ENCODE data around the gene ARL13A.
"Not testable (repeated sequence)": the region's sequence is repeated elsewhere in the genome, so short reads cannot be mapped to it uniquely, and the experiment has no call there.

The ARL13A gene

GRCh38 chrX:100969408-100969807, at the start of gene ARL13A:
Gene ARL13A, plus strand, starts transcription at chrX:100969708. Its CDS starts 3,982 bp downstream, at chrX:100973690.
- no peak for DNase-seq (ENCODE audit: low spot score)

GRCh38 chrX:100924375-100924774, 45.1 kb upstream of the ARL13A start:
- DNase-seq (ENCODE audit: low spot score), result no peak

DNA sequence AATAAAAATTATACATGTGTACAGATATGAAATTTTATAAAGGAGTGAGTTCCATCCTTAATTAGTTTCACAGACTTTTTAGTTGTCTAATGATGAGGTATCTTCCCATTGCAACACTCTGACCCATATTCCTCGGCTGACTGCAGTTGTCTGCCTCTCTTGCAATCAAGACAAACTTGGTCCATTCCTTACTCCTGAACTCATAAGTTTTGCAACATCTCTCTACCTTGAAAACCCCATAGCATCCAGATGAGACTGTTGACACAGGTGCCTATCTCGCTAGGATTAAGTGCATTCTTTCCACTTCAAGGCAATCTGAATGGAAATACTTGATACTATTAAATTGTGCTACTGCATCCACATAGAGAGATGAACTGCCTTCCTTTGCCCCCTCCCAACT, 43.1 kb upstream of the ARL13A start:
- no peak for DNase-seq (ENCODE audit: low spot score)

- DNase-seq (ENCODE audit: low spot score), result no peak
These were observed 40.6 kb upstream of the ARL13A start, which contains the start of gene XKRX for GRCh38 chrX:100928660-100929613. Gene XKRX, minus strand, starts transcription at chrX:100928917. Its CDS starts 613 bp downstream, at chrX:100928304.

- DNase-seq (ENCODE audit: low spot score), result no peak
These were observed 38.1 kb upstream of the ARL13A start for GRCh38 chrX:100931218-100931924.

- DNase-seq (ENCODE audit: low spot score), result no peak
These were observed 37.6 kb upstream of the ARL13A start for GRCh38 chrX:100931925-100932285.

DNA sequence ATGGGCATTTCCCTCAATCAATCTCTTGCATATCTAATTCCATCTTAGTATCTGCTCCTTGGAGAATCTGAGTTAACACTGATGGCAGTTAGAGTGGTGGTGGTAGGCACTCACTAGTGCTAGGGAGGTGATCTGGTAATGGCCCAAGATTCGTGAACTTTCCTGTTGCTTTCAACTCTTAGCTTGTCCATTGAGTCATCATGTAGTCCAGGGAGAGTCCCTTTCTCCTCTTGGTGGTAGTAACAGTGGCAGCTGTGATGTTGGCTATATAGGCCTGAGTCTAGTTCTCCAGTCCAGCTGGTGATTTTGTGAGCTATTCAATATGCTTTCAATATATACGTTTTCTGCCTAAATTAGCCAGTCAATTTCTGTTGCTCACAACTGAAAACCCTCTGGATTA, 33.7 kb upstream of the ARL13A start:
- DNase-seq (ENCODE audit: low spot score), result no peak

- no peak for DNase-seq (ENCODE audit: low spot score)
These were observed 30.2 kb upstream of the ARL13A start for GRCh38 chrX:100939333-100939732.

- no peak for DNase-seq (ENCODE audit: low spot score)
These were observed 24.9 kb upstream of the ARL13A start for GRCh38 chrX:100944601-100945000.

DNA sequence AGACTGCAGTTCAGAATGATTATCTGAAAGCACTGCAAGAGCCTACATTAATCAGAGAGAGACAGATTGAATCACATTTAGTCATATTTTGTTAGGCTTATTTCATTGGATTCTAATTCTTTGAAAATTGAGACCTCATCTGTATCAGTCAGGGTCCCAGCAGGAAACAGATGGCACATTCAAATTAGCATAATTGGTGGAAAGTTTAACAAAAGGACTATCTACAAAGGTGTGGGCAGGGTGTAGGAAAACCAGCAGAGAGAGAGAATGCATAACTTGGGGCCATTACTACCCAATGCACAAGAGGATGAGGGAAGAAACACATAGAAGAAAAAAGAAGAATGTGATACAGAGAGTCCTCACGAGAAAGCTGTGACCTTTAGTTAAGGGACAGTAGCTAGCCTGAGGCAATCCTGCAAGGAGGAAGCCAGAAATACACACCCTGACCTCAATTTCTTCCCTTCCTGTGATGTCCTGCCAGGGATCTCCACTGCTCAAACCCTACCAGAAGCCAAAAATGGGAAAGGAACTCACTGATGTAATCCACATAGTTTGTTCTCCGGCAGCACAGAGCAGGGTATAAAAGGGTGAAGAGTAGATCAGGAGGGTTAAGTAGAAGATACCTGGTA, 23.1 kb upstream of the ARL13A start:
- peak; percentile 1 for DNase-seq (ENCODE audit: low spot score)

GRCh38 chrX:100948557-100948956, 21.0 kb upstream of the ARL13A start:
- no peak for DNase-seq (ENCODE audit: low spot score)

GRCh38 chrX:100962811-100963210, 6.7 kb upstream of the ARL13A start:
- DNase-seq (ENCODE audit: low spot score), result no peak

GRCh38 chrX:100964362-100964761, 5.1 kb upstream of the ARL13A start:
- no peak for DNase-seq (ENCODE audit: low spot score)

- no peak for DNase-seq (ENCODE audit: low spot score)
These were observed 428 bp downstream of the ARL13A start for GRCh38 chrX:100969936-100970335.

DNA sequence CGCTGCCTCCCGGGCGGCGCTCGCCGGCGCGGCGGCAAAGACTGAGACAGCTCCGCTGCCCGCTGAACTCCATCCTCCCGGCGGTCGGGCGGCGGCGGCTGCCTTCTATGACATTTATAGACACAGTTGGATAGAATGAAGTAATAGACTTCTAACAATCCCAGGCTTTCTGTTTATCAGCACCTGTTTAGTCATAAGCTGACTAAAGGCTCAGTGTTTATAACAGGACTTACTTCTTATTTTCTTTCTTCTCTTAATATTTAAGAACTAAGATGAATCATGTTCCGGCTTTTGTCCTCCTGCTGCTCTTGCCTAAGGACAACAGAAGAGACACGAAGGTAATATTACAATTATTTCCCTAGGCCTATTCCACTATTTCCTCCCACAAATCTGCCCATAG, 3.9 kb downstream of the ARL13A start:
- no peak for DNase-seq (ENCODE audit: low spot score)

DNA sequence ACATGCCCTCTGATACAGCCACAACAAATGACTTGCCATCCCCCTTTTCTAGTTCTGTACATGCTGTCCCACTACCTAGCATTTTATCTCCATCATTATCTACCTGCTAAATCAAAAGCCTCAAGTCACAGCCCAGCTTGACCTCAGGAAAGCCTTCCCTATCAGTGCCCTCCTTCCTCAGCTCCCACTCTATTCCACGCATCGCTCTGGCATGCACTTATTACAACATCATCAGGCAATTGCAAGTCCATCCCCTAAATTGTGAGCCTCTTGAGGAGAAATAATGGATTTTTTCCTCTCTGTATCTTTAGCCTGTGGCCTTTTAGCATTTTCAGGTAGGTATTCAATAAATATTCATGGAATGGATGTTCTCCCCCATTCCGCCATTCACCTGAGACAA, 5.7 kb downstream of the ARL13A start:
- DNase-seq (ENCODE audit: low spot score), result no peak

DNA sequence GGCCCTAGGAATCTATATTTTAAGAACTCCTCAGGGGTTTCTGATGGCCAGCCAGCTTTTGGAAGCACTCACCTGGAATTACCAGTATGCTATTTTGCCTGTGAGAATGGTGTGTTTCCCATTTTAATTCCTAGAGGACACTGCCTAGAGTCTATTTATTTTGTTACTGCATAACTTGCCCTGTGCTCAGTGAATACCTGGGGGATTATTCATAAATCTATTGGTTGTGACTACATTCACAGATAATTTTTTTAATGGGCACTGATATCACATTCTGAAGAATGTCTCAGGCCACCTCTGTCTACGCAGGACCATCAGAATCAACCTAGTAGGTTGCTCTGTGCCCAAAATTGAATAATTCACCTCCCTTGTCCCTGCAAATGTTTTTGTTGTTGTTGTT, 6.7 kb downstream of the ARL13A start:
- no peak for DNase-seq (ENCODE audit: low spot score)

DNA sequence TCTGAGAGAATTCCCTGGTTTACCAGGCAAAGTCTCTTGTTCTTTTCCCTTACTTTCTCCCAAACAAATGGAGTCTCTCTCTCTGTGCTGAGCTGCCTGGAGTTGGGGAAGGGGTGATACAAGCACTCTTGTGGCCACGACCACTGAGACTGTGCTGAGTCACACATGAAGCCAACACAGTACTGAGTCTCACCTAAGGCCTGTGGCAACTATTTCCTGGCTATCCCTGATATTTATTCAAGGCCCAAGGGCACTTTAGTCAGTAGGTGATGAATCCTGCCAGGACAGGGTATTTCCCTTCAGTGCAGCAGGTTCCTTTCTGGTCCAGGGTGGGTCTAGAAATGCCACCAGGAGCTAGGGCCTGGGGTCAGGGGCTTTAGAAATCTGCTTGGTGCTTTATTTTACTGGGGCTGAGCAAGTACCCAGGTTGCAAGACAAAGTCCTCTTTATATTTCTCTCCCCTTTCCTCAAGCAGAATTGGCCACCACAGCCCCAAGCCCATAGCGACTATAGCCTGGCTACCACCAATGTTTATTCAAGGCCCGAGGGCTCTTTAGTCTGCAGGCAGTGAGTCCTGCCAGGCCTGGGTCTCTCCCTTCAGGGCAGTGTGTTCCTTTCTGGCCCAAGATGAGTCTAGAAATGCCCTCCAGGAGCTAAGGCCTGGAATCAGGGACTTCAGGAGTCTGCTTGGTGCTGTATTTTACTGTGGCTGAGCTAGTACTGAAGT, 10.5 kb downstream of the ARL13A start:
- DNase-seq (ENCODE audit: low spot score), result no peak

DNA sequence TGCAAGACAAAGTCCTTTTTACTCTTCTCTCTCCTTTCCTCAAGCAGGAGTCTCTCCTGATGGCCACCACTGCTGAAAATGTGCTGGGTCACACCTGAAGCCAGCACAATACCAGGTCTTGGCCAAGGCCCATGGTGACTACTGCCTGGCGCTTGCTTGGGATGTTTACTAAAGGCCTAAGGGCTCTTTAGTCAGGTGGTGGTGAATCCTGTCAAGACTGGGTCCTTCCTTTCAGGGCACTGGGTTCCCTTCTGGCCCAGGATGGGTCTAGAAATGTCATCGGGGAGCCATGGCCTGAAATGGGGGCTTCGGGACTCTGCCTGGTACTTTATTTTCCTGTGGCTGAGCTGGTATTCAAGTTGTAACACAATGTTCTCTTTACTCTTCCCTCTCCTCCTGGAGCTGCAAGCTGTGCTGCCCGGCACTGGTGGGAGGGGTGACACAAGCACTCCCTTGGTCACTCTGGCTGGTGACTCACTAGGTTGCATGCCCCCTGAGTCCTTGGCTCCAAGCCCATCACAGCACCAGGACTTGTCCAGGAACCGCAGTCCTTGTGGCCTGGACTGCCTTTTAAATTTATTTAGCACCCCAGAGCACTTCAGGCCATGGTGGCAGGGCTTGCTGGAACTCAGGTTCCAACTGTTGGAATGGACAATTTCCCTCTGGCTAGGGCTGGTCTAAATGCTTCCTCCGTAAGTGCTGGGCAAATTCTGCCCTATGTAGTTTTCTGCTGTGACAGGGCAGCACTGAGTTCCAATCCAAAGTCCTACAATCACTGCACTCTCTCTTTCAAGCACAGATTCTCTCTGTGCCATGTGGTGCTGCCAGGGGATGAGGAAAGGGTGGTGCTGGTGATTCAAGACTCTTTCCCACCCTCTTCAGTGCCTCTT, 11.3 kb downstream of the ARL13A start:
- DNase-seq (ENCODE audit: low spot score), result no peak

DNA sequence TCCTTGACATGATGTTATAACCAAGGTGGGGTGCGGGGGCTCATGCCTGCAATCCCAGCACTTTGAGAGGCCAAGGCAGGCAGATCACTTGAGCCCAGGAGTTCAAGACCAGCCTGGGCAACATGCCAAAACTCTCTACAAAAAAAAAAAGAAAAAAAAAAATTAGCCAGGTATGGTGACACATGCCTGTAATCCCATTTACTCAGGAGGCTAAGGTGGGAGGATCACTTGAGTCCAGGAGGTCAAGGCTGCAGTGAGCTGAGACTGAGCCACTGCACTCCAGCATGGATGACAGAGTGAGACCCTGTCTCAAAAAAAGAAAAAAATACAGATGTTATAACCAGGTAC, 12.0 kb downstream of the ARL13A start:
- not testable (repeated sequence) for DNase-seq (ENCODE audit: low spot score)

GRCh38 chrX:100984818-100985217, 15.3 kb downstream of the ARL13A start:
- no peak for DNase-seq (ENCODE audit: low spot score)

Measured in Ammon's horn (tissue), 1 donor.